ENCODE measurements around the gene PAX4.

PAX4 gene, protein sequence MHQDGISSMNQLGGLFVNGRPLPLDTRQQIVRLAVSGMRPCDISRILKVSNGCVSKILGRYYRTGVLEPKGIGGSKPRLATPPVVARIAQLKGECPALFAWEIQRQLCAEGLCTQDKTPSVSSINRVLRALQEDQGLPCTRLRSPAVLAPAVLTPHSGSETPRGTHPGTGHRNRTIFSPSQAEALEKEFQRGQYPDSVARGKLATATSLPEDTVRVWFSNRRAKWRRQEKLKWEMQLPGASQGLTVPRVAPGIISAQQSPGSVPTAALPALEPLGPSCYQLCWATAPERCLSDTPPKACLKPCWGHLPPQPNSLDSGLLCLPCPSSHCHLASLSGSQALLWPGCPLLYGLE

DNA sequence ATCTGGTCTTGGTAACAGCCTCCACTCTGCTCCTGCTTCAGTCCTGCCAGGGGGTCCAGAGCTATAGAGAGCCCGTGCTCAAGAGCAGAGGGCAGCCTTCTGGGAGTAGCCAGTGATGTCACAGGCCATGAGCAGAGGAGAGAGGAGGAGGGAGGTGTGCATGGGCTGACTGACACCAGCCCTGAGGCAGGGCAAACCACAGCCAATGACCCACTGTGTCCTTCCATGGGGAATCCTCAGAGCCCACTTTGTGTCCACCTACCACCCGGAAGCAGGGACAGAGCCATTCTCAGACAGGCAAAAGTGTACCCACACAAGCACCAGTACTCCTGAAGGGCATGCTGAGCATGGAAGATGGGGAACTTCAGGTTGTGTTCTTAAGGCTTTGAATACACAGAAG, at the start of gene PAX4:
Gene PAX4, minus strand, starts transcription at position 101 of the 400 bp plus-strand sequence. CDS start 2,214 bp downstream, outside the sequence.
- no peak for DNase-seq (ENCODE audit: low read depth in 2 of 2, low spot score in 1 of 2)

DNA sequence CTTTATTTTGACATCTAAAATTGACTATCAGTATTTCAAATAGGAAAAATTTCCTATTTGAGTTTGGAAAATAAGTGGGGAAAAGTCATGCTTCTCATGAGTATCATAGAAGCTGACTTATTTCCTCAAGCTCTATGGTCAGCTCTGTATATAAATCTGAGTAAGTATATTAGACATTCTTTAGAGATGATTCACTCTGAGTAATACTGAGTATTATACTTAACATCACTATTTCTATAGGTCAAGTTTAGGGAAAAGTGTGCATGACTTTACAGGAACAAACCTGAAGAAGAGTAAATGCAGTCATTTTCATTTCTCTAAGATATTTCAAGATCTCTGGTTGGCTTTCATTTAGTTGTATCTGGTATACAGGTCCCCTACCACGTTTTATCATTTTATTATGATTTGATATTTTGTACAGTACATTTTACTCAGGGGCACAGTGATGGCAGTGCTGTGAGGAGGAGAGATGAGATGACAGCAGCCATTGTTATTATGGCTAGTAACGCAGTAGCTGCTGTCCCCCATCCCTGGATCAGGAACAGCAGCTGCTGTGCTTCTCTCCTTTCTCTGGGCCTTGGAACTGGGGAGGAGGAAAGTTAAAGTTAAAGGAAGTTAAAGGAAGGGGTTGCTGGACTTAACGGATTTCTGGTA, 49.2 kb upstream of the PAX4 start:
- DNase-seq (ENCODE audit: low read depth in 2 of 2, low spot score in 1 of 2): no peak

DNA sequence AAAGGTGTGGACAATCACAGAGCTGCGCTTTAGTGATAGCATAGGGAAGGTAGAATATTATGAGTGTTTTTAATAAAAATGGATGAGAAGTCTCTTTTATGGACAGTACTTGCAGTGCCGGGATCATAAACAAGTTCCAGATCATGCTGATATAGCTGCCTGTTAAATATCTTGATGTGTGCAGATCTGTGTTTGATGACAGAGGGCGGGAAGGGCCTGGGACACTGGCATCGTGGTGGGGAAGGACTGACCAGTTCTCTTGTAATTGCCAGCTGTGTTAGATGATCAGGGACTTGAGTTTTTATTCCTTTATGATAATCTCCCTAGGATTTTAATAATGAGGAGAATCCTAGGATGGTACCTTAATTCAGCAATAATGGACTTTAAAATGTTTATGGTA, 48.7 kb upstream of the PAX4 start:
- no peak for DNase-seq (ENCODE audit: low read depth in 2 of 2, low spot score in 1 of 2)

DNA sequence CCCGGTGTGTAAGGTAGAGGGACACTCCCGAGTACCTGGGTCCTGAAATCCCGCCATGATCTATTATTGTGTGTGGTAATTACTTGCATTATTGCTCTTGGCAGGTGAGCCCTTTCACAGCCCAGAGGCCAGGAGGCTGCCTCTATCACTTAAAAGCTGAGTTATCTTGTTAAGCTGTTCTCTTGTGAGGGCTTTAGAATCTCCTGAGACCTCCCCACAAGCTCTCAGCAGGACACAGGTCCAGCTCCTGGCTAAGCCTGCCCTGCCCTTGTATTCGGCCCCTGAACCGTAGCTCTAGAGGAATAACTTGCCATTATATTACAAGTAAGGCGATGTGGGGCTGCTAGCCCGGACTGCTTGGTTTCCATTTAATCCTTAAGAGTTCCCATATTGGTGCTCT, 48.0 kb upstream of the PAX4 start:
- DNase-seq (ENCODE audit: low read depth in 2 of 2, low spot score in 1 of 2): no peak

DNA sequence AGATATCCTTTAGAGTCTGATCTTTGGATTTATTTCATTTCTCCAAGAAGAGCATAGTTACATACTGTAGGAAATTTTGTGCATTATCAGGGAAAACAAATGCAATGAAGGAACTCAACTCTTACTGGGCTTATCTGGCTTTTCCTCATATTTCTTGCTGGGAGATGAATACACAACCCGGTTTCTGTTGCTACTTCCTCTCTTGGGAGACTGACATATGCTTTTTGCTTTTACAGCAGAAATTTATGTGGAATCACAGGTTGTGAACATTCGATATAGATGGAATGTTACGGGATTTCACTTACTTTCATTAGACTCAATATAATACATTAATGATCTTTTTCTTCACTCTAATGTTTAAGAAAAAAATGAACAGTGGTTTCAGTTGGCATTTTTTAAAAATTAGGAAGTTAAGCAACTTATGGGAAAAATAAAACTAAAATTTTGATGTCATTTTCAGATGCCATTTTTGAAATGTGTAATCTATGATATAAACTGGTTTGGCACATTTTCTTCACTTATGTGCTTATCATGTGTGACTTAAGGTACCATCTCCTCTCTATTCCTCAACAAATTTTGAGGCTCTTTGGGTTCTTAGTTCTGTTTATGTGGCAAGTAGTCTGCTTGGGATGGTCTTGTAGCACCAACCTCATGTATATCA, 41.2 kb upstream of the PAX4 start:
- DNase-seq (ENCODE audit: low read depth in 2 of 2, low spot score in 1 of 2): no peak

DNA sequence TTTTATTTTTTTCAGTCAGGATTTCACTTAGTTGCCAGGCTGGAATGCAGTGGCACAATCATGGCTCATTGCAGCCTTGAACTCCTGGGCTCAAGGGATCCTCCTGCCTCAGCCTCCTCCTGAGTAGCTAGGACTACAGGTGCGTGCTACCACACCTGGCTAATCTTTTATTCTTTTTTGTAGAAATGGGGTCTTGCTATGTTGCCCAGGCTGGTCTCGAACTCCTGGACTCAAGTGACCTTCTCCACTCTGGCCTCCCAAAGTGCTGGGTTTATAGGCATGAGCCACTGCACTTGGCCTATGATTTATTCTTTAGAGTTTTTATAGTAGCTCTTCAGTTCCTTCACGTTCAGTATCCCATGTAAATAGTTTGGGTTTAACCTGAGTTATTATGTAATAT, 39.6 kb upstream of the PAX4 start:
- no peak for DNase-seq (ENCODE audit: low read depth in 2 of 2, low spot score in 1 of 2)

DNA sequence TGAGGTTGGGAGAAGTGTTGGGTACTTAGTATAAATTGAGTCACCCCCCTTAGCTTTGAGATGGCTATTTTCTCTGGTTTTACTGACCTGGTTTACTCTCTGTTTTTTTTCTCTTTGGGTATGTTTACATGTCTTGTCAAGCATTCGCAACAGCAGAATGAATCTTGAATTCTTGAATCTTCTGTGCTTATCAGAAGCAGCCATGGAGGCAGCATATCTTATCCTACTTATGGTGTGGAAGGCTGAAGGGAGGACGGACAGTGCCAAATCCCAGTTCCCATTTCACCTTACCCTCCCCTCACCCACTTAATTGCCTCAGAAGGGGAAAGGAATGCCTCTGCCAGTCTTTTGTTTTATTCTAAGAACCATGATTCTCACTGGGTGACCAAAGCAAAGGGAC, 37.8 kb upstream of the PAX4 start:
- no peak for DNase-seq (ENCODE audit: low read depth in 2 of 2, low spot score in 1 of 2)

DNA sequence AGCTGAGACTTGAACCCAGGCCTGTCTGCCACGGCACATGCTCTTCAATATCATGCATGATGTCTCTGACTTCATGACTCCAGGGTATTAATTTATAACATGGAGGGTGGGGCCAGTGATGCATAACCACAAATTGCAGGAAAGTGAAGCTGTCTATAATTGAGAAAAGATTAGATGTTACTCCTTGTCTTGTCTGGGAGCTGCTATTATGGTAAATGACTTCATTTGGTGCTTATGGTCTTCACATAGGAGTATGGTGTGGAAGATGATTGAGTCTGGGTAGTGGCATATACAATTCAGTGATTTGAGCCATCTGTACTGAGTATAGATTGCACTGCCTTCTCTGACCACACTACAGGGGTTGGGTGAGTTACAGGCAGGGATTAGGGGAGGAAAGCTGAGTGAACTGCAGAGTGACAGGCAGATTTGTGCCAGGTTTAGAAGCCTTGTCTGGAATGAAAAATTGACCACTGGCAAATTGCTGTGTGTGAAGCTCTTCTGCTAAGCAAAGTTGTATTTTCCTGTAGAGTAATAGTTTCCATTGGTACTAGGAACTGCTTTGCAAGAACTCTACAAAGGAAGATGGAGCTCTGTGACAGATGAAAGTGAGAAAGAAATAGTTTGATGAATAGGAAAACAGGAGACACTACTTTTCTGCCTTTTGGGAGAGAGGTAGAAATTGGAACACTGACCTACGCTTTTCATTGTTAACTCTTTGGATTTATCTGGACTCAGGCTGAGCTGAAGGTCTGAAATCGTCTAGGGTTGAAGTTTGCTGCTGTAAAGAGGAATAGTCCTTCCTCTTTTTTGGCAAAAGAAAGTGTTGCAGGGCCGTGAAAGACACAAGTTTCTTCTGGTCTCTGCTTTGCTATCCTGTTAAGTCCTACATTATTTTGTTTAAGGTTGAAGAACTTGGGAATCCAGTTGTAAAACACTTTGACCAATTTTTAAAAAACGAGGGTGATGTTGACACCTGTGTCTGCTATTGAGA, 36.8 kb upstream of the PAX4 start:
- DNase-seq (ENCODE audit: low read depth in 2 of 2, low spot score in 1 of 2): no peak

DNA sequence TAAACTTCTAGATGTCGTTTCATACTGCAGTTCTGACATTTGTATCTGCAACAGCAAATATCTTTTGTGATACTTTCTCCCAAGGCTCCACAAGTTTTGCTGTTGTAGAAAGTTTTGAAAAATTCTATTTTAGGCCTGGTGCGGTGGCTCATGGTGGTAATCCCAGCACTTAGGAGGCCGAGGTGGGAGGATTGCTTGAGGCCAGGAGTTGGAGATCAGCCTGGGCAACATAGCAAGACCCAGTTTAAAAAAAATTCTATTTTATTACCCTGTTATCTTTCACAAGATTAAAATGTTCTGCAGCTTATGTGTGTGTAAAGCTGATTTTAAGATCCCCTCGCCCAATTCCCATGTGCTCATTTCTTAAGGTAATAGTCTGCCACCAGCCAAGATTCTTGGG, 35.5 kb upstream of the PAX4 start:
- no peak for DNase-seq (ENCODE audit: low read depth in 2 of 2, low spot score in 1 of 2)

DNA sequence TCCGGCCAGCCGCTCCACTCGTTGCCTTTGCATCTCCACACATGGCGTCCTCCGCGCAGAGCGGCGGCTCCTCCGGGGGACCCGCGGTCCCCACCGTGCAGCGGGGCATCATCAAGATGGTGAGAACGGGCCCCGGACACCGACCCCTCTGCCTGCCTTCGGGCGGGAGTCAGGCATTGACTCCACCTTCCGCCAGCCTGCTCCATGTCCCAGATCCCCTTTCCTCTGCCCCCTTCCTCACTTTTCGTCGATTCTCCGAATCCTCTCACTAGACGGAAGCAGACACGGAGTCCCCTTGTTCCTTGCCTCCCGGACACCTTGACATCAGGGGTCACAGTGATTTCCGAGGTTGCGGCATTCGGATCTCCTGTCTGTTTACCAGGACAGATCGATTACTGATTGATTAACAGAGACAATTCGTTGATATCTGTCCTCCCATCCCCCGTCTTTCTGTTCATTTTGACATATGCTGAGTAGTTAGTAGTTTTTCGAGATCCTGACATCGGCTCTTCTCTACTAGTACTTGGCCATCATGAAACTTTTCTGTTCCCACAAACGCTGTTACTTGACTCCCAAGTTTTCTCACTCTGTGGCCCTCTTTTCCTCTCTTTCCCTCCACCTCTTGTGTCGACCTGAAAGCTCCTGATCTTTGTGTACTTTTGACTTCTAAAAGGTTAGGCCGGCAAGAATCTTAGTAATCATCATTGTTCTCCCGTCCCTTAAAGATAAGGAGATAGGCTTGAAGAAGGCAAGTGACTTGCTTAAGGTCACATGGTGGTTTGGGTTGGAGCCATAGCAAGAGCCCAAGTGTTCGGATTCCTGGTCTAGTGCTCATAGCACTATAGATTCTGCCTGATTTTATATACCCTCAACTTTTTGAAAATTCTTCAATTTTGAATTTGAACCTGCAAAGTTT, 34.6 kb upstream of the PAX4 start:
- no peak for DNase-seq (ENCODE audit: low read depth in 2 of 2, low spot score in 1 of 2)

DNA sequence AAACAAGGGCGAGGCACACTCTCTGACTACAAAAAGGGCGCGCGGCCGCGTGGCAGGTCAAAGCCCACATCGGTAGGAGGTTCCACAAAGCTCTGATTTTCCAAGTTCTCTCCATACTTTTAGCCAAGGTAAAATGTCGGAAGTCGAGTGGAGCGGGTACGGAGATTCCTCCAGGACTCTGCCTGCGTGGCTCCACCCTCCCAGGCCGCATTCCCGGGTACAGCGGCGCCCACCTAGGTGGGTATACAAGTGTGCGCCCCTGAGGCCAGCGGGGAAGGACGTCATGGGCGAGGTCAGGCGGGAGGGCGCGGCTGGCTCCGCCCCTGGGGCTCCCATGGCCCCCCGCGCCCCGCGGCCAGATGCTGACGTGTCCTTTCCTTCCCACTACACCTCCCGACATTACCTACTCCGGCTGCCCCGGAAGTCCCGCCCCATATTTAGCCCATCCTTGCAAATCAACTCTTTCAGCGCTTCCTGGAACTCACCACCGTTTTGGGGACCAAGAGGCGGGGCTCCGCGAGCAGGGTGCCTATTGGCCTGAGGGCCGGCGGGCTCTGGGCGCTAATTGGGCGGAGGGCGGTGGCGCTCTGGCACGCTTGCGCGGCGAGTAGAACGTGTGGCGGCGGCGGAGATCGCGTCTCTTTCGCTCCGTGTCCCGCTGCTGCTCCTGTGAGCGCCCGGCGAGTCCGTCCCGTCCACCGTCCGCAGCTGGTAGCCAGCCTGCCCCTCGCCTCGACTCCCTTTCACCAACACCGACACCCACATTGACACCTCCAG, 33.8 kb upstream of the PAX4 start, which contains the start of gene SND1:
Gene SND1, plus strand, starts transcription at position 639 of the 777 bp plus-strand sequence. CDS start 180 bp downstream, outside the sequence.
- peak; percentile 93 to 97 for DNase-seq (ENCODE audit: low read depth in 2 of 2, low spot score in 1 of 2)

DNA sequence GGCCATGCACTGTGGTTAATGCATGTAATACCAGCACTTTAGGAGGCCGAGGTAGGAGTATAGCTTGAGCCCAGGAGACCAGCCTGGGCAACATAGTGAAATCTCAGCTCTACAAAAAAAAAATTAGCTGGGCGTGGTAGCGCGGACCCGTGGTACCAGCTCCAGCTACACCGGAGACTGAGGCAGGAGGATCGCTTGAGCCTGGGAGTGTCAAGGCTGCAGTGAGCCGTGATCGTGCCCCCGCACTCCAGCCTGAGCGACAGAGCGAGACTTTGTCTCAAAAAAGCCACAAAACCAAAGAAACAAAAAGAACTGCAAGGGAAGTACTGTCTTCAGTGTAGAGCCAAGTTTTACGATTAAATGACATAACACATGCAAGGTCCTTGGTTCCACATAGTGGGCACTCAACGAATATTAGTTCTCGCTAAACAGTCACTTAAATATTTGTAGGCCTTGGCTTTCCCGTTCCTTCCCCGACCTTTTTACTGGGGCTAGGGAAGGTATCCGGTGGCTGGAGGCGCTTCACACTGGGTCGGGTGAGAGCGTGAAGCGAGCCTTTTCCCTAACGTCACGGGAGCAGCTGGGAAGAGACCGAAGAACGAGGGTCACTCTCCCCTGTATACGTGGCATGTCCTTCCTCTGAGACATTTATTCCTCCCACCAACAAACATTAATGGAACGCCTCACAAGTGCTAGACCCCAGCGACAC, 33.1 kb upstream of the PAX4 start:
- no peak for DNase-seq (ENCODE audit: low read depth in 2 of 2, low spot score in 1 of 2)

DNA sequence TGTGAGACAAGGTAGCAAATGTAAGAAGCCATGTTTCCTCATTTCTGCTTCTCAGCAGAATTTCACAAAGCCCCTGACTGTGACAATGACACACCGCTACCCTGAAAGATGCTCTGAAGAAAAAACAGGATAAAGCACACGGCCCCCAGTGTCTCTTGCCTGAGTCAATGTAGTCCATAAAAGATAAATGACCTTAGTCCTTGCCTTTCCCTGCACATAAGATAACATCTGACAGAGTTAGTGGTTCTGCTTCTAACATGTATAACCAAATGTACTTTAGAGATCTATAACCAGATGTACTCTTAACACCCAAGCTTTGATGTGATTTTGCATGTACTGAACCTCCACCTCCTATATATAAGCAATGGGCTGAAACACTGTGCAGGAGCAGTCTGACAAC, 31.0 kb upstream of the PAX4 start:
- DNase-seq (ENCODE audit: low read depth in 2 of 2, low spot score in 1 of 2): no peak

DNA sequence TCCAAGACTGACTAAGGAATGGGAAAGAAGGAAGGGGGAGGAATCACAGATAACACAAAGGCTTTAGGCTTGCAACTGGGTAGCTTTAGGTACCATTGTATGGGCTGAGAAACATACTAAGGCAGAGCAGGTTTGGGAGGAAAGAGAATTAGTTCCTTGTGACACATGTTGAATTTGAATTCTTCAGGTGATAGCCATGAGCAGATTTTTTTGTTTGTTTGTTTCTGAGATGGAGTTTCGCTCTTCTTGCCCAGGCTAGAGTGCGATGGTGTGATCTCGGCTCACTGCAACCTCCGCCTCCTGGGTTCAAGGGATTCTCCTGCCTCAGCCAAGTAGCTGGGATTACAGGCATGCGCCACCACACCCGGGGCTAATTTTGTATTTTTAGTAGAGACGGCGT, 29.7 kb upstream of the PAX4 start:
- no peak for DNase-seq (ENCODE audit: low read depth in 2 of 2, low spot score in 1 of 2)

DNA sequence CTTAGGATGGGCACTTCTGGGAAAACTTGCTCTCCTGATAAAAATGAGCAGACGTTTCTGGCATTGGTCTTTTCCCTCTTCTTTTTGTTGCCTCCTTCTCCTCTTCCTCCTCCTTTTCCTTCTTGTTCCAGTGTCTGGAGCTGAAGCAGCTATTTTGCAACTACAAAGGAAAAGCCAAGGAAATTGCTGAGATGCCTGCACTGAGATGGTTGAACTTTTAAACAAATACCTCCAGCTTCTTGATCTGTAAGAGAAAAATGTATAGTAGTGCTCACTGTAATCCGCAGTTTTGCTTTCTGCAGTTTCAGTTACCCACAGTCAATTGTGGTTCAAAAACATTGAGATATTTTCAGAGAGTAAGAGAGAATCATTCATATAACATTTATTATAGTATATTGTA, 26.5 kb upstream of the PAX4 start:
- DNase-seq (ENCODE audit: low read depth in 2 of 2, low spot score in 1 of 2): no peak

DNA sequence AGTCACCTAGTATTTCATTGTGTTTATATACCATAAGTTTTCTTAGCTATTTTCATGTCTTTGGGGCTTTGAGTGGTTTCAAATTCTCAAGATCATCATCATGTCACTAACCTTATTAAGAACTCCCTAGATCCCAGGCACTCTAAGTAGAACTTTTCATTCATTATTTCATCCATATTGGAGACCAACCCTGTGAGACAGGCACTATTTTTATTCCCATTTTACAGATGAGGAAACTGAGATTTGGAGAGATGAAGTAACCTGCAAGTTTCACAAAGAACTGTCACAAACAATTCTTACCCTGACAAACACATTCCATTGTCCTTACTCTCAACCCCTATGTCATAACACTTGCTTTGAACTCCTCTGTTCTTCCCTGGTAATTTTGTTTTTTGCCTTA, 20.3 kb upstream of the PAX4 start:
- no peak for DNase-seq (ENCODE audit: low read depth in 2 of 2, low spot score in 1 of 2)

DNA sequence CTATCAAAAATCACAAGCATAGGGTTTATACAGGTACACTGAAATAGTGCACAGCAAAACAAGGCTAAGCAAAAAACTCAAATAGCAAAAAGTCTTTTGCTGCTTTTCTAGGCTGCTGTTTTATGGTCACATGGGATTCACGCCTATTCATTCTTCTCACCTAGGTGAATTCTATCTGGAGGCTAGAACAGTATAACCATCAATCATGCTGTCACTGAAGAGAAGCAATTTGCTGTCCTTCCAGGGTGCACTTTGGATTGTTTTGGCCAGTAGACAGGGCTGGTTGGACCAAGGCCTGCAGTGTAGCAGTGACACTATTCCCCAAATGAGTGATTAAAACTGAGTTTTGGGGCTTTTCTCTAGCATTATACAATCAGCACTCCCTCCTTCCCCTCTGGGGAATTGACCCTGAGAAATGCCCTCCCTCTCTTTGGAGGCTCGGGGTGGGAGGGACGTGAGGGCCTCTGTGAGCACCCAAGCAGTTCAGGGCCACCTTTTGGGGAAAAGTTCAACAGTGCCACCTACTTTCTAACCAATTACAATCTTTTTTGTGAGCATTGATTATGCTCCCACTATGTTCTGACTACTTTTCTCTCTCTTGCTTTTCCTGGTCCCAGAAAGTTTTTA, 17.8 kb upstream of the PAX4 start:
- no peak for DNase-seq (ENCODE audit: low read depth in 2 of 2, low spot score in 1 of 2)

DNA sequence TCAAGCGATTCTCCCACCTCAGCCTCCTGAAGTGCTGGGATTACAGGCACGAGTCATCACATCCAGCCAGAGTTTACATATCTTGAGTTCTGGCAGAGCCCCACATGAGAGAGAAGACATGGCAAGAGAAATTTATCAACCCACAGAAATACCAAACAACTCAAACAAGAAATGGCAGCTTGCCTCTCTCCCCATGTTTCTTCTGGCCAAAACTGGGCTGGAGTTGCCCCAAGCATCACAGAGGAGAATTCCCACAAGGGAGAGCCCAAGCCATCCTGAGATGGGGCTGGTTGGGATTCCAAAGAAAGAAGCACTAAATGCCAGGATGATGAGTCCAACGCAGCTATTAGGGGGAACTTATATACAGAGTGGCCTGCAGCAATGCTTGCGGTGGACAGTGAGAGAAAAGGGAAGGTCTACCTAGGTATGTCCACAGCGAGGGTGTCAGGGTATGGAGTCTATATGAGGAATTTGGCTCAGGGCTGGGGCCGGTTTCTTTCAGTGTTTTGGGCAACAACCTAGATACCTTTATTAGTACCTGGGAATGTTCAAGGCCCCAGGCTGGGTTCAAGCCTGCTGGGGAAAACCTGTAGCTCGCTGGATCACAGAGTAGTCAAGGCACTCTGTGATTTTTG, 14.5 kb upstream of the PAX4 start:
- DNase-seq (ENCODE audit: low read depth in 2 of 2, low spot score in 1 of 2): no peak

All from stimulated activated CD8-positive, alpha-beta memory T cell treated with anti-CD3 and anti-CD28 coated beads, Interleukin-4, amount 100 ng/mL, for 1 hour (primary cell).